Spleen (tissue), 7 donors: ENCODE data around the gene PEF1.

Source experiments
- POLR2A ChIP-seq, 3 donors: fragments of 450-650 bp; IDR thresholded peaks; one replicate each; pipeline ENCODE4 v1.5.1; 2017; ENCODE audit warnings: antibody characterized with exemption in 3 of 3, mild to moderate bottlenecking in 1 of 3
- POLR2AphosphoS5 ChIP-seq, 3 donors: sonication (generic); formaldehyde crosslinking; IDR thresholded peaks; one replicate each; pipeline ENCODE4 v1.5.1; 2017; ENCODE audit warnings: antibody characterized with exemption in 3 of 3
- TF ChIP-seq, protein P1 (sequence below), 11 experiments: fragments of 200-600 bp in 7 of 11; fragments of 450-650 bp in 4 of 11; sonication (generic) in 4 of 11; IDR thresholded peaks in 8 of 11; conservative IDR thresholded peaks in 3 of 11; 1 replicate in 7 of 11; 2 replicates in 4 of 11; pipeline versions ENCODE4 v1.4.0 to v1.8.0; 2016 to 2021; ENCODE audit warnings: antibody characterized with exemption in 11 of 11, inconsistent platforms in 4 of 11, mild to moderate bottlenecking in 1 of 11
- donor health status: DM: no; HTN: no; CAD: no; lungs with moderate emphysema.
- donor health status: DM: no; HTN: no; CAD: no.
- donor health status: DM: no; HTN: no; CAD: no.

DNA sequence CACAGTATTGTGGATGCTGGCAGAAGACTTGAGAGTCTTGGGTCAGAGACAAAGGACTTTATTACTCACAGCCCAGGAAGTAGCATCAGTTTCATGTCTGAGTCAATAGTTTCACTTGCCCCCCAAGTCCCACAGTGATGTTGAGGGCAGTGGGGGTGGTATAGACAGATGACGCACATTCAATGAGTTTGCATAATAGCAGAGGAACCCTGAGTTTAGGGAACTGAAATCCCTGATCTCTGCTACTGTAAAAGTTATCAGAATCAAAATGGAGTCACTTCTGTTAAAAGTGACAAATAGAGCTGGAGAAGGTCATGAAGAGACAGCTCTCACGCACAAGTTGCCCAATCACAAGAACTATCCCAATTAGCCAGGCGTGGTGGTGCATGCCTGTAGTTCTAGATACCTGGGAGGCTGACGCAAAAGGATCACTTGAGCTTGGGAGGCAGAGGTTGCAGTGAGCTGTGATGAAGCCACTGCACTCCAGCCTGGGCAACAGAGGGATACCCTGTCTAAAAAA lies 38.7 kb downstream of the PEF1 start:
- TF ChIP-seq, protein P1, sequence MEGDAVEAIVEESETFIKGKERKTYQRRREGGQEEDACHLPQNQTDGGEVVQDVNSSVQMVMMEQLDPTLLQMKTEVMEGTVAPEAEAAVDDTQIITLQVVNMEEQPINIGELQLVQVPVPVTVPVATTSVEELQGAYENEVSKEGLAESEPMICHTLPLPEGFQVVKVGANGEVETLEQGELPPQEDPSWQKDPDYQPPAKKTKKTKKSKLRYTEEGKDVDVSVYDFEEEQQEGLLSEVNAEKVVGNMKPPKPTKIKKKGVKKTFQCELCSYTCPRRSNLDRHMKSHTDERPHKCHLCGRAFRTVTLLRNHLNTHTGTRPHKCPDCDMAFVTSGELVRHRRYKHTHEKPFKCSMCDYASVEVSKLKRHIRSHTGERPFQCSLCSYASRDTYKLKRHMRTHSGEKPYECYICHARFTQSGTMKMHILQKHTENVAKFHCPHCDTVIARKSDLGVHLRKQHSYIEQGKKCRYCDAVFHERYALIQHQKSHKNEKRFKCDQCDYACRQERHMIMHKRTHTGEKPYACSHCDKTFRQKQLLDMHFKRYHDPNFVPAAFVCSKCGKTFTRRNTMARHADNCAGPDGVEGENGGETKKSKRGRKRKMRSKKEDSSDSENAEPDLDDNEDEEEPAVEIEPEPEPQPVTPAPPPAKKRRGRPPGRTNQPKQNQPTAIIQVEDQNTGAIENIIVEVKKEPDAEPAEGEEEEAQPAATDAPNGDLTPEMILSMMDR (IDR thresholded peaks at IDR 0.05 in 8 of 11, conservative IDR thresholded peaks at IDR 0.05 in 3 of 11) = no peak
- TF ChIP-seq POLR2AphosphoS5 (IDR thresholded peaks at IDR 0.05) (no peak), POLR2A (IDR thresholded peaks at IDR 0.05) (no peak)
